CD4-positive, alpha-beta T cell treated with Interleukin-6 at 100 ng/mL for 8 hours (primary cell): Measurements from ENCODE around the gene HOXA7.

Experiments
- DNase-seq: peaks from one replicate; pipeline ENCODE4 v3.0.0-alpha.2; 2020; ENCODE audit warnings: mixed read lengths, low spot score

Gene HOXA7

GRCh38 chr7:27170426-27171324 lies 14.2 kb upstream of the HOXA7 start:
- no peak for DNase-seq

- no peak for DNase-seq
Measured at GRCh38 chr7:27169658-27170425, 13.4 kb upstream of the HOXA7 start.

- no peak for DNase-seq
Measured at GRCh38 chr7:27168265-27168947, 11.9 kb upstream of the HOXA7 start.

GRCh38 chr7:27167916-27168264 lies 11.4 kb upstream of the HOXA7 start:
- no peak for DNase-seq

GRCh38 chr7:27166531-27167505 lies 10.3 kb upstream of the HOXA7 start:
- DNase-seq: no peak

GRCh38 chr7:27165996-27166530 lies 9.6 kb upstream of the HOXA7 start:
- no peak for DNase-seq

- DNase-seq: no peak
Measured at GRCh38 chr7:27165089-27165995, 8.9 kb upstream of the HOXA7 start, which contains the start of gene HOXA9. TSS of gene HOXA9 (minus strand) at chr7:27165537. CDS start at chr7:27165457, 80 bp downstream.

- no peak for DNase-seq
Measured at GRCh38 chr7:27164367-27165088, 8.1 kb upstream of the HOXA7 start.

GRCh38 chr7:27164045-27164366 lies 7.5 kb upstream of the HOXA7 start:
- DNase-seq: no peak

- DNase-seq: no peak
Measured at GRCh38 chr7:27163288-27164044, 7.0 kb upstream of the HOXA7 start.

GRCh38 chr7:27162561-27163287 lies 6.2 kb upstream of the HOXA7 start:
- DNase-seq: no peak

- DNase-seq: no peak
Measured at GRCh38 chr7:27161721-27162560, 5.5 kb upstream of the HOXA7 start.

- no peak for DNase-seq
Measured at GRCh38 chr7:27161214-27161720, 4.8 kb upstream of the HOXA7 start.

GRCh38 chr7:27160546-27161213 lies 4.2 kb upstream of the HOXA7 start:
- peak; percentile 85 for DNase-seq

- DNase-seq: no peak
Measured at GRCh38 chr7:27160145-27160545, 3.7 kb upstream of the HOXA7 start.
